NCI-H82 treated with DMSO at 0.1 percent for 48 hours (cell line): ENCODE results near the gene PUS1.

ENCODE experiments used
- DNase-seq: peaks from one replicate; lab custom pipeline; 2025; ENCODE audit not compliant: unreplicated experiment; lab: John Stamatoyannopoulos, UW

Gene PUS1

DNA sequence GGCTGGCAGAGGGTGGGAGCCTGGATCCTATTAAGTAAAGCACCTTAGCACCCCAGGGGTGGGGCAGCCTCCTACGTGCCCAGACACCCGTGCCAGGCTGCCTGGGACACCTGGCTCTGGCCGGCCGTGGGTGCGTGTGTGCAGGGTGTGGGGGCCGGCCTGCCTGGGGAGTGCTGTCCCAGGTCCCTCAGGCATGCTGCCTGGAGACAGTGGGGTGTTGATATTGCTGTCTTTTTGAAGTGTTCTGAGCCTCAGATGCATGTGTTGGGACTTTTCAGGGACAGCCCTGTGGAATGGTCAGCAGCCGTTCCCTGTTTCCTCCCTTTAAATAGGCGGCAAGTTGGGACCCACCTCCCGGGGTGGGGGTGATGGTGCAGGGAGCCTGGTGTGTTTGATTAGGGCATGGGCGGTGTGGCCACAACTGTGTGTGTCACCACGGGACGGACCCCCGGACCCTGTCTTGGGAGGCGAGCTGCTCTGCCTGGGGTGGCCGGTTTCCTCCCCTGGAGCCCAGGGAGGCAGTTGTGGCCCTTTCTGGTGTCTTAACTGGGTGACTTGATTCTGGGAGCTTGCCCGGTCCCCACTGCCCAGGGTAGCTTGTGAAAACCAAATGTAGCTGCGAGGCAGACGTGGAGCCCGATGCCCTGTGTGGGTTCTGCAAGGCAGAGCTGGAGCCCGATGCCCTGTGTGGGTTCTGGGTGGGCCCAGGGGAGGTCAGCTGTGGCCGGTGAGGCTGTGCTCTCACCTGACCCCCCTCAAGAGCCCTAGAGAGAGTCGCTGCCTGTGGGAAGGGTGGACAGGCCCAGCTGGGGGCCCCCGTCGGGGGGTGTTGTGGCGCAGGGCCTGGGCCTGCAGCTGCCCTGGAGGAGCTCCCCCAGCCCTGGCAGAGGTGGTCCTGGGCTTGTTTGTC is 26.5 kb upstream of the PUS1 start:
- DNase-seq: no peak

GRCh38 chr12:131903270-131904255 is 25.5 kb upstream of the PUS1 start:
- no peak for DNase-seq

DNA sequence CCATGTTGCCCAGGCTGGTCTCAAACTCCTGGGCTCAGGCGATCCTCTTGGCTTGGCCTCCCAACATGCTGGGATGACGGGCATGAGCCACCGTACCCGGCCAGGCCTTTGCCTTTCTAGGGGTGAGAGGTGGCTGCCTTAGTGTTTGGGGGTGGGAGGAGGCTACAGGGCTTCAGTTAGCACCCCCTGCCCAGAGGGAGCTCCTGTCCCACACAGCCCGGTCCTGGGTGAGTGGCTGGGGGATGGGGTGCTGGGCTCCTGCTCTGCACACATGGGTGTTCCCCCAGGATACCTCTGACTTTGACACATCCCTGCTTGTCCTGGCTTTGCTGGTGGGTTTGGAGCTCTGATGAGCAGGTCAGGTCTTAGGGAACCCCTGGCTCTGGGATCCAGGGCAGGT is 24.7 kb upstream of the PUS1 start:
- no peak for DNase-seq

DNA sequence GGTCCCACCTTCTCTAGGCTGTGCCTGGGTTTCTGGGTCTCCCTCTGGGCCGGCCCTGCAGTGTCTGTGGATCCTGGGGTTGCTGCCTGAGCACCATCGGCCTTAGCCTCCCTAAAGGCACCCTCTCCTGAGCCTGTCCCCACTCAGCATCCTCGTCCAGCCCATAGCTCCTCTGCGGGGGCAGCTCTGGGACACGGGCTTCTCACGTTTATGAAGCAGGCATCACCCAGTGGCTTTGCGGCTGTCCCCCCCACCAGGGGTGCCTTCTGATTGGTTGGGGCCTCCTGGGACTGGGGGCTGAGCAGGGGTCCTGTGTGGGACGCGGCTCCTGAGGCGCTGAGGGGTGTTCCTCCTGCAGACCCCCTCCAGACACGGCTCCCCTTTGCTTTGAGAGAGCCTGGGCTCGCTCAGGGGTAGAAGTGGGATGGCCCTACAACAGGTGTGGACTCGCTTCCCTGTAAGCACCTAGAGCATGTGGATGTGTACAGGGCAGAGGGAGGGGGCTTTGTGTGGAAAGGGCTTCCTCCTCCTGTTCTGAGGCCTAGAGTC is 23.9 kb upstream of the PUS1 start:
- DNase-seq: no peak

GRCh38 chr12:131905630-131906091 is 23.4 kb upstream of the PUS1 start:
- DNase-seq: no peak

DNA sequence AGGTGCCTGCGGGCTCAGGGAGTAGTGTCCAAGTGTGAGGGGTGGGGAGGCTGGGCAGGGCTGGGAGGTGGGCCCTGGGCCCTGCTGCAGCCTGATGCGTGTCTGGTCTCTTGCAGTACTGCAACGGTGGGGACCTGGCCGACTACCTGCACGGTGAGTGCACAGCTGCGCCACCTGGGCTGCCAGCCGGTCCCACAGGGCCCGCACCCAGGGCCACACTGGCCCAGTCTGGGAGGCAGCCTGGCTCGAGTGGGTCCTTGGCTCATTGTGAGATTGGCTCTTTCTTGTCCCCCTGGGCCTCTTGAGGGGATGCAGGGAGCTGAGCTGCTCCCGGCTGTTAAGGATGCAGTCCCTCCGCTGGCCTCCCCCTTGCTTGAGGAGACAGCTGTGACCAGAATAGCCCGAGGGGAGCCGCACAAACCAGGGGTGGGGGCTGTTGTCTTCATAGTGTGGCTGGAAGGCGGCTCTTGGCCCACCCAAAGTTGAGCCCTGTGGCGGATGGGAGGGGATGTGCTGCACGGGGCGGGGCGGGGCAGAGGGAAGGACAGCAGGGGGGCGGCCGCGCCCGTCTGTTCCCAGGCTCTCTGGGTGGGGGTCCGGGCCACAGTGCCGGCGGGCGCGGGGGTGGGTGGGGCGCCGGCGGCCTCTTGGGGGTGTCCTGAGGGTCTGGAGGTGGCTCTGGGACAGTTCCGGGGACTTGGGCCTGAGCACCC is 21.5 kb upstream of the PUS1 start:
- no peak for DNase-seq

- no peak for DNase-seq
Measured at GRCh38 chr12:131908092-131909080, 20.7 kb upstream of the PUS1 start.

- no peak for DNase-seq
Measured at GRCh38 chr12:131909081-131909751, 19.9 kb upstream of the PUS1 start.

GRCh38 chr12:131909752-131910219 is 19.3 kb upstream of the PUS1 start:
- DNase-seq: no peak

GRCh38 chr12:131910302-131911027 is 18.6 kb upstream of the PUS1 start:
- DNase-seq: no peak

GRCh38 chr12:131911028-131911650 is 17.9 kb upstream of the PUS1 start:
- DNase-seq: no peak

DNA sequence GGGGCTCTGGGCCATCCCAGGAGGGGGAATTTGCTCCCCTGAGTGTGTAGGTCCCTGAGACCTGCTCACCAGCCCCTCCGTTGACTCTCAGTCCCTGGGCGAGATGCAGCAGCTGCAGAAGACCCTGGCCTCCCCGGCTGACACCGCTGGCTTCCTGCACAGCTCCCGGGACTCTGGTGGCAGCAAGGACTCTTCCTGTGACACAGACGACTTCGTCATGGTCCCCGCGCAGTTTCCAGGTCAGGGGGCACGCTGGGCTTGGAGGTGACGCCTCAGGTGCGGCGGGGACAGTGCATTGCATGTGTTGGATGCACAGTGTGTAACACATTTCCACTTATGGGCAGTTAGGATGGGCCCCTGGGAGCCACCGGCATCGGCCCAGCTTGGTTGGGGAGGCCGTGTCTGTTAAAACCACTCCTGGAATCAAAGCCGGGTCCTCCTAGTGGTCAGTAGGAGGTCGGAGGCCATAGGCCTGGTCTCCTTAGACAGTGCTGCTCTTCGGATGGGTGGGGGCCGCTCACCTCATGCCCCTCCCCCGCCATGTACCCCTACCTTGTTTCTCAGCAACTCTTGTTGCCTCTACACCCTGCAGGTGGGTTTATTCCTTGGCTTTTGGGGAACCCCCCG is 17.1 kb upstream of the PUS1 start:
- DNase-seq: no peak

DNA sequence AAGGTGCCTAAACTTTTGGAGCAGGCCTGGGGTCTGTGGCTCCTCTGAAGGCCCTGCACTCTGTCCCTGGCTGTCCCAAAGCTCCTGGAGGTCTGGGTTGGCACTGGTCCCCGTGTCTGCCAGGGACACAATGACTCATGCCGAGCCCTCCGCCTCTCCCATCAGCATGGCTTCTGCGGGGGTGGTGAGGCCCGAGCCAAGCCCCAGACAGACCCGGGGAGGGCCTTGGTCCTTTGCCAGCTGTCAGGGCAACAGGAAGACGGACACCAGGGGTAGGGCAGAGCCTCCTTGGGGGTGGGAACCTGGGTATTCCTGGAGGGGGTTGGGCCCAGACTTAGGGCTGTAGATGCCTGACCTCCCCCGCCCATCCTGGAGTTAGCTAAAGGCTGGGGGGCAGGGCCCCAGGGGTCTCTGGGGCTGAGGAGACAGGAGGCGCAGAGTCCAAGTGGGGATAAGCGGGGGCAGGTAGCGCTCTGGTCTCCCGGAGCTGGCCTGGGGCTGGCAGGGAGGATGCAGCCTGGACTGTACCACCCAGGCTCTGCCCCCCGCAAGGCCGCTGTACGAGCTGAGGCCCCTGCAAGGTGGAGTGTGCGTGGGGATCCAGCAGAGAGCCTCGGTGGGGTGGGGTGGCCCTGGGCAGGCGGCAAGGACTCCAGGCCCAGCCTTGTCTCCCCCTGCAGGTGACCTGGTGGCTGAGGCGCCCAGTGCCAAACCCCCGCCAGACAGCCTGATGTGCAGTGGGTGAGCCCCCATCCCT is 16.4 kb upstream of the PUS1 start:
- no peak for DNase-seq

DNA sequence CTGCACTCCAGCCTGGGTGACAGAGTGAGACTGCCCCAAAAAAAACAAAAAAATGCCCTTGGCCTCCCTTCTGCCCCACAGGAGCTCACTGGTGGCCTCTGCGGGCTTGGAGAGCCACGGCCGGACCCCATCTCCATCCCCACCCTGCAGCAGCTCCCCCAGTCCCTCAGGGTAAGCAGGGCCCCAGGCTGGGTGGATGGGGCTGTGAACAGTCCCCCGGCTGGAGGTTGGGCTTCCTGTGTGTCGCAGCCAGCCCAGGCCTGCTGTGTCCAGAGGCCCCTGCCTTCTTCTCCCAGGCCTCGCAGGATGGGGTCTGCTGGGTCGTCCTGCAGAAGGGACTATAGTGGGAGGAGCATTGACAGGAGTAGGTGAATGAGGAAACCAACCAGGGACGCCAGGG is 15.4 kb upstream of the PUS1 start:
- DNase-seq: no peak

DNA sequence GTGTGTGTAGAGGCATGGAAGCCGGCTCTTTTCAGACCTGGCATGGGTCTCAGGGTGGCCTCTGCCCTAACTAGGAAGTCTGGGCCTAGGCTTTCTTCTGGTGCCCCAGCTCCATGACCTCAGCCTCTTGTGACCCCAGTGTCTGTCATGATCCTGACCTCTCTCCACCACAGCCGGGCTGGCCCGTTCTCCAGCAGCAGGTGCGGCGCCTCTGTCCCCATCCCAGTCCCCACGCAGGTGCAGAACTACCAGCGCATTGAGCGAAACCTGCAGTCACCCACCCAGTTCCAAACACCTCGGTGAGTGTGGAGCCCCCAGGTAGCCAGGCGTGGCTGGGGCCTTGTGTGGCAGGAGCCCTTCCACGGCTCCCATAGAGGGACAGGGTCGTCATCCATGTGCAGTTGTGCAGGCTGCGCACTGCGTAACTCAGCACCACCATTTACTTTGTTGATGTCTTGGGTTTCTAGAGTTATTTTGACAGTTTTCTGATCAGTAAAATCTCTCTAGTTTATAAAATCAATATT is 14.8 kb upstream of the PUS1 start:
- no peak for DNase-seq

GRCh38 chr12:131915000-131915689 is 13.9 kb upstream of the PUS1 start:
- DNase-seq: no peak
